ENCODE data around the gene FLNB. TPM values are rescaled to one million over a fixed set of nuclear protein-coding genes. Genes with fewer than 3 reads are reported as not detected.

The FLNB gene
- total and polyA plus RNA-seq, 3 experiments from 2014 or later, result 11.5 to 12.8 (median 12.2) TPM

GRCh38 chr3:58150130-58150809 lies 142.0 kb downstream of the FLNB start:
- Mint-ChIP-seq H3K9me3 (no peaks in the 10 kb centered on the region), H3K27me3 (no peaks in the 10 kb centered on the region), H3K36me3 (peaks cover 15 to 82% (median 24%) of the 10 kb centered on the region in 3 donors), H3K4me3 (no peak overlapping the region), H3K4me1 (no peaks in the 10 kb centered on the region), H3K27ac (no peak overlapping the region)
- Histone ChIP-seq H3K9me3 (ENCODE audit: low read length) (no peaks in the 10 kb centered on the region), H3K36me3 (ENCODE audit: insufficient read depth, low read length) (peaks cover 41% of the 10 kb centered on the region), H3K27me3 (ENCODE audit: insufficient read depth, low read length, poor library complexity, severe bottlenecking) (no peaks in the 10 kb centered on the region), H3K4me3 (ENCODE audit: low read length) (no peak overlapping the region), H3K27ac (ENCODE audit: low read depth, low read length) (no peak overlapping the region), H3K4me1 (ENCODE audit: insufficient read depth, low read length) (no peaks in the 10 kb centered on the region)
- DNase-seq, result no peak
- ChIA-PET POLR2A (no interaction called here), CTCF (no interaction called here)

- H3K4me3 Mint-ChIP-seq, result no peak overlapping the region
- no peaks in the 10 kb centered on the region for H3K9me3 ChIP-seq (ENCODE audit: low read length)
- no peak overlapping the region for H3K4me3 ChIP-seq (ENCODE audit: low read length)
- no peak for DNase-seq
- peaks cover 40% of the 10 kb centered on the region for H3K36me3 ChIP-seq (ENCODE audit: insufficient read depth, low read length)
- CTCF ChIA-PET, result no interaction called here
- POLR2A ChIA-PET, result no interaction called here
- H3K4me1 Mint-ChIP-seq, result no peaks in the 10 kb centered on the region
- H3K27ac Mint-ChIP-seq, result peak overlapping the region in 1 of 8 donors; percentile 91
- H3K36me3 Mint-ChIP-seq, result peaks cover 15 to 82% (median 24%) of the 10 kb centered on the region in 3 donors
- no peaks in the 10 kb centered on the region for H3K4me1 ChIP-seq (ENCODE audit: insufficient read depth, low read length)
- H3K9me3 Mint-ChIP-seq, result no peaks in the 10 kb centered on the region
- no peak overlapping the region for H3K27ac ChIP-seq (ENCODE audit: low read depth, low read length)
- H3K27me3 Mint-ChIP-seq, result no peaks in the 10 kb centered on the region
- no peaks in the 10 kb centered on the region for H3K27me3 ChIP-seq (ENCODE audit: insufficient read depth, low read length, poor library complexity, severe bottlenecking)
These were observed 142.6 kb downstream of the FLNB start for GRCh38 chr3:58150810-58151199.

- Mint-ChIP-seq H3K9me3 (no peaks in the 10 kb centered on the region), H3K27ac (no peak overlapping the region), H3K27me3 (no peaks in the 10 kb centered on the region), H3K4me1 (no peaks in the 10 kb centered on the region), H3K4me3 (no peak overlapping the region), H3K36me3 (peaks cover 15 to 82% (median 24%) of the 10 kb centered on the region in 3 donors)
- Histone ChIP-seq H3K27ac (ENCODE audit: low read depth, low read length) (no peak overlapping the region), H3K27me3 (ENCODE audit: insufficient read depth, low read length, poor library complexity, severe bottlenecking) (no peaks in the 10 kb centered on the region), H3K36me3 (ENCODE audit: insufficient read depth, low read length) (peaks cover 35% of the 10 kb centered on the region), H3K4me3 (ENCODE audit: low read length) (no peak overlapping the region), H3K4me1 (ENCODE audit: insufficient read depth, low read length) (no peaks in the 10 kb centered on the region), H3K9me3 (ENCODE audit: low read length) (no peaks in the 10 kb centered on the region)
- DNase-seq, result no peak
- POLR2A ChIA-PET, result interaction anchor here (0.6 kb wide), 1 partner anchor 33 kb away, joined by 3 read pairs; no protein-coding TSS in a partner anchor
- CTCF ChIA-PET, result interaction anchor here (1.1 kb wide), 1 partner anchor 26 kb away, joined by 3 read pairs; no protein-coding TSS in a partner anchor
These were observed 143.4 kb downstream of the FLNB start for GRCh38 chr3:58151637-58152036.

- H3K36me3 ChIP-seq (ENCODE audit: insufficient read depth, low read length), result peaks cover 38% of the 10 kb centered on the region
- no peaks in the 10 kb centered on the region for H3K9me3 Mint-ChIP-seq
- peaks cover 15 to 80% (median 22%) of the 10 kb centered on the region in 3 donors for H3K36me3 Mint-ChIP-seq
- H3K27ac Mint-ChIP-seq, result no peak overlapping the region
- ChIA-PET CTCF (interaction anchor here (1.1 kb wide), 1 partner anchor 25 kb away, joined by 3 read pairs; no protein-coding TSS in a partner anchor), POLR2A (no interaction called here)
- H3K27ac ChIP-seq (ENCODE audit: low read depth, low read length), result no peak overlapping the region
- H3K4me3 ChIP-seq (ENCODE audit: low read length), result no peak overlapping the region
- no peaks in the 10 kb centered on the region for H3K4me1 Mint-ChIP-seq
- H3K27me3 ChIP-seq (ENCODE audit: insufficient read depth, low read length, poor library complexity, severe bottlenecking), result no peaks in the 10 kb centered on the region
- H3K4me3 Mint-ChIP-seq, result no peak overlapping the region
- H3K4me1 ChIP-seq (ENCODE audit: insufficient read depth, low read length), result no peaks in the 10 kb centered on the region
- no peaks in the 10 kb centered on the region for H3K27me3 Mint-ChIP-seq
- no peaks in the 10 kb centered on the region for H3K9me3 ChIP-seq (ENCODE audit: low read length)
- no peak for DNase-seq
These were observed 144.2 kb downstream of the FLNB start for GRCh38 chr3:58152225-58153015.

- Mint-ChIP-seq H3K9me3 (no peaks in the 10 kb centered on the region), H3K4me3 (no peak overlapping the region), H3K27me3 (no peaks in the 10 kb centered on the region), H3K36me3 (peaks cover 15 to 78% (median 20%) of the 10 kb centered on the region in 3 donors), H3K27ac (no peak overlapping the region), H3K4me1 (no peaks in the 10 kb centered on the region)
- no peaks in the 10 kb centered on the region for H3K4me1 ChIP-seq (ENCODE audit: insufficient read depth, low read length)
- POLR2A ChIA-PET, result no interaction called here
- H3K9me3 ChIP-seq (ENCODE audit: low read length), result no peaks in the 10 kb centered on the region
- CTCF ChIA-PET, result no interaction called here
- H3K27me3 ChIP-seq (ENCODE audit: insufficient read depth, low read length, poor library complexity, severe bottlenecking), result no peaks in the 10 kb centered on the region
- H3K27ac ChIP-seq (ENCODE audit: low read depth, low read length), result no peak overlapping the region
- H3K36me3 ChIP-seq (ENCODE audit: insufficient read depth, low read length), result peaks cover 35% of the 10 kb centered on the region
- H3K4me3 ChIP-seq (ENCODE audit: low read length), result no peak overlapping the region
- no peak for DNase-seq
These were observed 145.1 kb downstream of the FLNB start for GRCh38 chr3:58153371-58153770.

GRCh38 chr3:58154626-58155449 lies 146.6 kb downstream of the FLNB start:
- Histone ChIP-seq H3K4me3 (ENCODE audit: low read length) (no peak overlapping the region), H3K27ac (ENCODE audit: low read depth, low read length) (no peak overlapping the region), H3K4me1 (ENCODE audit: insufficient read depth, low read length) (no peaks in the 10 kb centered on the region), H3K9me3 (ENCODE audit: low read length) (no peaks in the 10 kb centered on the region), H3K36me3 (ENCODE audit: insufficient read depth, low read length) (peaks cover 21% of the 10 kb centered on the region), H3K27me3 (ENCODE audit: insufficient read depth, low read length, poor library complexity, severe bottlenecking) (no peaks in the 10 kb centered on the region)
- no peaks in the 10 kb centered on the region for H3K27me3 Mint-ChIP-seq
- no peaks in the 10 kb centered on the region for H3K9me3 Mint-ChIP-seq
- peaks cover 8 to 66% (median 18%) of the 10 kb centered on the region in 3 donors for H3K36me3 Mint-ChIP-seq
- H3K4me1 Mint-ChIP-seq, result no peaks in the 10 kb centered on the region
- POLR2A ChIA-PET, result no interaction called here
- CTCF ChIA-PET, result no interaction called here
- DNase-seq, result no peak
- peak overlapping the region in 1 of 8 donors; percentile 81 for H3K27ac Mint-ChIP-seq
- H3K4me3 Mint-ChIP-seq, result no peak overlapping the region

- H3K36me3 ChIP-seq (ENCODE audit: insufficient read depth, low read length), result peaks cover 17% of the 10 kb centered on the region
- no peak overlapping the region for H3K4me3 Mint-ChIP-seq
- no peak overlapping the region for H3K27ac Mint-ChIP-seq
- no peaks in the 10 kb centered on the region for H3K4me1 Mint-ChIP-seq
- H3K9me3 Mint-ChIP-seq, result no peaks in the 10 kb centered on the region
- DNase-seq, result no peak
- no peaks in the 10 kb centered on the region for H3K27me3 Mint-ChIP-seq
- H3K36me3 Mint-ChIP-seq, result peaks cover 10 to 62% (median 14%) of the 10 kb centered on the region in 3 donors
- ChIA-PET CTCF (no interaction called here), POLR2A (no interaction called here)
- H3K9me3 ChIP-seq (ENCODE audit: low read length), result no peaks in the 10 kb centered on the region
- H3K4me3 ChIP-seq (ENCODE audit: low read length), result no peak overlapping the region
- H3K27ac ChIP-seq (ENCODE audit: low read depth, low read length), result no peak overlapping the region
- no peaks in the 10 kb centered on the region for H3K4me1 ChIP-seq (ENCODE audit: insufficient read depth, low read length)
- H3K27me3 ChIP-seq (ENCODE audit: insufficient read depth, low read length, poor library complexity, severe bottlenecking), result no peaks in the 10 kb centered on the region
These were observed 147.6 kb downstream of the FLNB start for GRCh38 chr3:58155838-58156237.

Data from CD8-positive, alpha-beta memory T cell (primary cell).